Stomach (tissue), 9 donors: ENCODE results near the gene STARD8. TPM values are rescaled to one million over a fixed set of nuclear protein-coding genes. Genes with fewer than 3 reads are reported as not detected.

Experiments used
- DNase-seq, 2 donors: peaks; one replicate each; pipeline versions ENCODE4 v3.0.0 to v3.0.0-alpha.2; 2013 to 2019
- H3K27ac ChIP-seq, 5 donors: fragments of 200-600 bp in 4 of 5; sonication (generic) in 4 of 5; one replicate each; pipeline ENCODE4 v1.5.1; 2013 to 2019; ENCODE audit warnings: mild to moderate bottlenecking in 1 of 5, moderate library complexity in 1 of 5
- H3K27me3 ChIP-seq, 3 donors: fragments of 200-600 bp; sonication (generic); one replicate each; pipeline ENCODE4 v1.5.1; 2017 to 2019; ENCODE audit warnings: mixed run types in 1 of 3
- H3K36me3 ChIP-seq, 4 donors: fragments of 200-600 bp; sonication (generic); 1 replicate in 3 of 4; 2 replicates in 1 of 4; pipeline ENCODE4 v1.5.1; 2016 to 2019
- H3K4me1 ChIP-seq, 4 donors: fragments of 200-600 bp; sonication (generic); one replicate each; pipeline ENCODE4 v1.5.1; 2016 to 2019
- H3K4me3 ChIP-seq, 4 donors: fragments of 200-600 bp; sonication (generic) in 3 of 4; one replicate each; pipeline ENCODE4 v1.5.1; 2016 to 2019; ENCODE audit warnings: mild to moderate bottlenecking in 1 of 4
- H3K9me3 ChIP-seq, 4 donors: fragments of 200-600 bp; sonication (generic); one replicate each; pipeline ENCODE4 v1.5.1; 2016 to 2019
- CTCF ChIP-seq, 7 experiments: fragments of 450-650 bp in 4 of 7; fragments of 200-600 bp in 3 of 7; sonication (generic) in 3 of 7; IDR thresholded peaks; one replicate each; pipeline ENCODE4 v1.5.1; 2016 to 2019; ENCODE audit warnings: antibody characterized with exemption in 7 of 7, control low read depth in 2 of 7, mild to moderate bottlenecking in 1 of 7
- EP300 ChIP-seq: sonication (generic); formaldehyde crosslinking; IDR thresholded peaks from one replicate; pipeline ENCODE4 v1.6.1; 2017; ENCODE audit warnings: antibody characterized with exemption
- POLR2A ChIP-seq, 4 donors: fragments of 450-650 bp; IDR thresholded peaks; one replicate each; pipeline ENCODE4 v1.6.1; 2016; ENCODE audit warnings: antibody characterized with exemption in 4 of 4, control low read depth in 2 of 4, mild to moderate bottlenecking in 1 of 4, moderate library complexity in 1 of 4
- POLR2AphosphoS5 ChIP-seq, 3 donors: sonication (generic); formaldehyde crosslinking; IDR thresholded peaks; one replicate each; pipeline ENCODE4 v1.6.1; 2016; ENCODE audit warnings: antibody characterized with exemption in 3 of 3
- WGBS, 5 donors: extraction: QIAGEN DNeasy Blood & Tissue Kit in 3 of 5; methylation state at CpG; one replicate each; pipeline versions ENCODE4 v1.1.5 to v1.1.7; 2013 to 2018; 5-methylcytosine and 5-hydroxymethylcytosine counted together
- intact Hi-C: fragments of 100-400 bp; cut with DNase I; formaldehyde crosslinking; loops from one replicate; pipeline ENCODE4 v1.15.1; 2023; ENCODE audit warnings: low total_unique reads
- polyA plus RNA-seq, 3 donors: library from polyadenylated mRNA; stranded (reverse); fragments of 200-250 nt; gene quantifications; one replicate each; pipeline ENCODE4 v1.2.3, GENCODE V29; 2013
- total RNA-seq, 5 donors: library from RNA; depleted of rRNA; stranded (reverse); fragments of >200 nt; gene quantifications; one replicate each; pipeline versions ENCODE4 v1.1.0 to v1.2.3, GENCODE V29; 2014 to 2016
- donor health status: healthy with polysubstance abuse.
- donor health status: Bipolar disorder and iron deficiency.
- donor health status: healthy.

The STARD8 gene
- total and polyA plus RNA-seq, 8 donors, result 0.93 to 7.4 (median 2.6) TPM

- 61 to 92% (median 75%) methylated on average over 3 of the region's 3 CpGs for WGBS, 5 donors
- H3K9me3 ChIP-seq, result no peaks in the 10 kb centered on the region
- H3K27me3 ChIP-seq, result peaks cover 0 to 6% (median 0%) of the 10 kb centered on the region in 3 donors
- DNase-seq, result no peak
- intact Hi-C loops, result no loop called here
- H3K36me3 ChIP-seq, result no peaks in the 10 kb centered on the region
- H3K27ac ChIP-seq, result no peak overlapping the region
- H3K4me1 ChIP-seq, result no peaks in the 10 kb centered on the region
- H3K4me3 ChIP-seq, result no peak overlapping the region
- TF ChIP-seq EP300 (no peak), POLR2AphosphoS5 (IDR thresholded peaks at IDR 0.05) (no peak), POLR2A (IDR thresholded peaks at IDR 0.05) (no peak), CTCF (IDR thresholded peaks at IDR 0.05) (no peak)
These were observed 102.0 kb downstream of the STARD8 start for GRCh38 chrX:68749426-68749825.

- TF ChIP-seq EP300 (no peak), POLR2AphosphoS5 (IDR thresholded peaks at IDR 0.05) (no peak), CTCF (IDR thresholded peaks at IDR 0.05) (no peak), POLR2A (IDR thresholded peaks at IDR 0.05) (no peak)
- Histone ChIP-seq H3K9me3 (no peaks in the 10 kb centered on the region), H3K27ac (no peak overlapping the region), H3K36me3 (no peaks in the 10 kb centered on the region), H3K27me3 (peaks cover 0 to 6% (median 0%) of the 10 kb centered on the region in 3 donors), H3K4me1 (no peaks in the 10 kb centered on the region), H3K4me3 (no peak overlapping the region)
- intact Hi-C loops, result no loop called here
- WGBS, 5 donors, result 86 to 98% (median 92%) methylated on average over 3 of the region's 3 CpGs
- DNase-seq, result no peak
These were observed 102.8 kb downstream of the STARD8 start for GRCh38 chrX:68750316-68750715.

- no peaks in the 10 kb centered on the region for H3K4me1 ChIP-seq
- peaks cover 0 to 6% (median 0%) of the 10 kb centered on the region in 3 donors for H3K27me3 ChIP-seq
- no peak for DNase-seq
- 41 to 81% (median 66%) methylated on average over 2 of the region's 2 CpGs for WGBS, 5 donors
- TF ChIP-seq EP300, result no peak
- TF ChIP-seq CTCF (IDR thresholded peaks at IDR 0.05), result no peak
- no peak for TF ChIP-seq POLR2A (IDR thresholded peaks at IDR 0.05)
- TF ChIP-seq POLR2AphosphoS5 (IDR thresholded peaks at IDR 0.05), result no peak
- no peaks in the 10 kb centered on the region for H3K36me3 ChIP-seq
- intact Hi-C loops, result no loop called here
- no peaks in the 10 kb centered on the region for H3K9me3 ChIP-seq
- no peak overlapping the region for H3K27ac ChIP-seq
- no peak overlapping the region for H3K4me3 ChIP-seq
These were observed 103.9 kb downstream of the STARD8 start for GRCh38 chrX:68751372-68751771.

- H3K36me3 ChIP-seq, result no peaks in the 10 kb centered on the region
- DNase-seq, result no peak
- intact Hi-C loops, result no loop called here
- peaks cover 0 to 9% (median 0%) of the 10 kb centered on the region in 3 donors for H3K27me3 ChIP-seq
- no peak for TF ChIP-seq POLR2A (IDR thresholded peaks at IDR 0.05)
- TF ChIP-seq CTCF (IDR thresholded peaks at IDR 0.05), result no peak
- no peak for TF ChIP-seq POLR2AphosphoS5 (IDR thresholded peaks at IDR 0.05)
- TF ChIP-seq EP300, result no peak
- no peaks in the 10 kb centered on the region for H3K9me3 ChIP-seq
- 89 to 100% (median 91%) methylated on average over 2 of the region's 2 CpGs for WGBS, 5 donors
- no peak overlapping the region for H3K27ac ChIP-seq
- H3K4me1 ChIP-seq, result no peaks in the 10 kb centered on the region
- no peak overlapping the region for H3K4me3 ChIP-seq
These were observed 105.8 kb downstream of the STARD8 start for GRCh38 chrX:68753218-68753617.
